SK-N-SH treated with all-trans-retinoic acid at 6 μM for 48 hours (cell line): ENCODE measurements around the gene MYT1.
"Not testable (repeated sequence)": the region's sequence is repeated elsewhere in the genome, so short reads cannot be mapped to it uniquely, and the experiment has no call there.

Experiments
- ATAC-seq: fragments of 200-7000 bp; cut with Tn5 transposase; 3 replicates; pipeline ENCODE4 v1.9.1; 2020; ENCODE audit warnings: mild to moderate bottlenecking, moderate library complexity
- ARNTL ChIP-seq: fragments of 450-650 bp; formaldehyde crosslinking; IDR thresholded peaks from 2 replicates; pipeline ENCODE4 v1.5.0; 2020; ENCODE audit warnings: low read depth, mild to moderate bottlenecking, moderate library complexity, borderline replicate concordance
- BACH2 ChIP-seq: fragments of 250-450 bp; sonication (Bioruptor Pico); IDR thresholded peaks from 2 replicates; pipeline ENCODE4 v1.9.0; 2021; ENCODE audit warnings: mild to moderate bottlenecking, borderline replicate concordance
- CREB5 ChIP-seq: fragments of 250-450 bp; sonication (Bioruptor Pico); IDR thresholded peaks from 2 replicates; pipeline ENCODE4 v1.5.1; 2020; ENCODE audit warnings: low read depth, mild to moderate bottlenecking, moderate library complexity
- CSDC2 ChIP-seq: fragments of 250-450 bp; sonication (Bioruptor Pico); IDR thresholded peaks from 2 replicates; pipeline ENCODE4 v1.5.0; 2020; ENCODE audit warnings: mild to moderate bottlenecking, moderate library complexity
- ESRRG ChIP-seq: fragments of 250-450 bp; sonication (Bioruptor Pico); IDR thresholded peaks from 2 replicates; pipeline ENCODE4 v1.6.1; 2021; ENCODE audit warnings: mild to moderate bottlenecking
- GLIS3 ChIP-seq: fragments of 250-450 bp; sonication (Bioruptor Pico); IDR thresholded peaks from 2 replicates; pipeline ENCODE4 v1.5.0; 2020; ENCODE audit warnings: mild to moderate bottlenecking, moderate library complexity
- ISL1 ChIP-seq: fragments of 250-450 bp; sonication (Bioruptor Pico); IDR thresholded peaks from 2 replicates; pipeline ENCODE4 v2.1.2; 2022; ENCODE audit warnings: mild to moderate bottlenecking, moderate library complexity
- OSR1 ChIP-seq: fragments of 250-450 bp; sonication (Bioruptor Pico); IDR thresholded peaks from 2 replicates; pipeline ENCODE4 v1.8.0; 2022; ENCODE audit warnings: moderate library complexity, mild to moderate bottlenecking, inconsistent platforms
- PPARA ChIP-seq: fragments of 250-450 bp; sonication (Bioruptor Pico); IDR thresholded peaks from 2 replicates; pipeline ENCODE4 v1.5.0; 2020; ENCODE audit warnings: mild to moderate bottlenecking, borderline replicate concordance
- RARB ChIP-seq: fragments of 250-450 bp; sonication (Bioruptor Pico); IDR thresholded peaks from 2 replicates; pipeline ENCODE4 v1.8.0; 2021; ENCODE audit warnings: mild to moderate bottlenecking, moderate library complexity
- SNAI2 ChIP-seq: fragments of 250-450 bp; sonication (Bioruptor Pico); IDR thresholded peaks from 2 replicates; pipeline ENCODE4 v1.5.0; 2020; ENCODE audit warnings: mild to moderate bottlenecking, moderate library complexity
- TCF4 ChIP-seq: fragments of 250-450 bp; sonication (Bioruptor Pico); IDR thresholded peaks from 2 replicates; pipeline ENCODE4 v1.8.0; 2021; ENCODE audit warnings: mild to moderate bottlenecking, moderate library complexity, borderline replicate concordance
- TOX ChIP-seq: fragments of 250-450 bp; sonication (Bioruptor Pico); IDR thresholded peaks from 2 replicates; pipeline ENCODE4 v1.8.0; 2021; ENCODE audit warnings: mild to moderate bottlenecking, moderate library complexity, borderline replicate concordance
- ZC3H10 ChIP-seq: fragments of 250-450 bp; sonication (Bioruptor Pico); IDR thresholded peaks from 2 replicates; pipeline ENCODE4 v1.5.1; 2021; ENCODE audit warnings: mild to moderate bottlenecking, moderate library complexity
- ZFP3 ChIP-seq: fragments of 250-450 bp; sonication (Bioruptor Pico); IDR thresholded peaks from 2 replicates; pipeline ENCODE4 v1.5.0; 2020; ENCODE audit warnings: mild to moderate bottlenecking, moderate library complexity
- ZFP30 ChIP-seq: fragments of 450-650 bp; formaldehyde crosslinking; IDR thresholded peaks from 2 replicates; pipeline ENCODE4 v1.5.0; 2022; ENCODE audit warnings: mild to moderate bottlenecking, moderate library complexity
- ZNF565 ChIP-seq: fragments of 450-650 bp; formaldehyde crosslinking; conservative IDR thresholded peaks from 2 replicates; pipeline ENCODE4 v1.5.0; 2020; ENCODE audit warnings: low read depth, mild to moderate bottlenecking, moderate library complexity
- ZNF8 ChIP-seq: fragments of 450-650 bp; formaldehyde crosslinking; IDR thresholded peaks from 2 replicates; pipeline ENCODE4 v1.5.0; 2020; ENCODE audit warnings: mild to moderate bottlenecking, moderate library complexity
- TF ChIP-seq, protein P1 (sequence below): fragments of 250-450 bp; sonication (Bioruptor Pico); IDR thresholded peaks from 2 replicates; pipeline ENCODE4 v1.5.0; 2020; ENCODE audit warnings: mild to moderate bottlenecking, moderate library complexity
- TF ChIP-seq, protein P2 (sequence below): fragments of 250-450 bp; sonication (Bioruptor Pico); IDR thresholded peaks from 2 replicates; pipeline ENCODE4 v1.8.0; 2020; ENCODE audit warnings: mild to moderate bottlenecking, moderate library complexity, borderline replicate concordance
- TF ChIP-seq, protein P3 (sequence below): fragments of 250-450 bp; sonication (Bioruptor Pico); IDR thresholded peaks from 2 replicates; pipeline ENCODE4 v1.5.1; 2021; ENCODE audit warnings: mild to moderate bottlenecking, moderate library complexity

The MYT1 gene

DNA sequence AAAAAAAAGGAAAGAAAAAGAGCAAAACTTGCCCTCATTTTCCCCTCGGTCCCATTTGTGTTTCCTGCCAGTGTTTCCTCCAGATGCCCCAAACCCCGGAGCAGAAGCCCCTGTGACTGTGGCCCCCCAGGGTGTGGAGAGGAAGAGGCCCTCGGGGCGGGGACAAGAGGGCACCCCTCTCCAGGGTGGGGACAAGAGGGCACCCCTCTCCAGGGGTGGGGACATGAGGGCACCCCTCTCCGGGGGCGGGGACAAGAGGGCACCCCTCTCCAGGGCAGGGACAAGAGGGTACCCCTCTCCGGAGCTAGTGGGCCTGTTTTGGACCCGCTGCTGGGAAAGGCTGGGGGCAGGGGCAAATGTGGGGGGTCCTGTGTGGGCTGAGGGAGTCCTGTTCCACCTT, 13.1 kb downstream of the MYT1 start:
- ATAC-seq: no peak
- TF ChIP-seq CSDC2 (CRISPR knock-in tag): no peak
- TF ChIP-seq, protein P1, sequence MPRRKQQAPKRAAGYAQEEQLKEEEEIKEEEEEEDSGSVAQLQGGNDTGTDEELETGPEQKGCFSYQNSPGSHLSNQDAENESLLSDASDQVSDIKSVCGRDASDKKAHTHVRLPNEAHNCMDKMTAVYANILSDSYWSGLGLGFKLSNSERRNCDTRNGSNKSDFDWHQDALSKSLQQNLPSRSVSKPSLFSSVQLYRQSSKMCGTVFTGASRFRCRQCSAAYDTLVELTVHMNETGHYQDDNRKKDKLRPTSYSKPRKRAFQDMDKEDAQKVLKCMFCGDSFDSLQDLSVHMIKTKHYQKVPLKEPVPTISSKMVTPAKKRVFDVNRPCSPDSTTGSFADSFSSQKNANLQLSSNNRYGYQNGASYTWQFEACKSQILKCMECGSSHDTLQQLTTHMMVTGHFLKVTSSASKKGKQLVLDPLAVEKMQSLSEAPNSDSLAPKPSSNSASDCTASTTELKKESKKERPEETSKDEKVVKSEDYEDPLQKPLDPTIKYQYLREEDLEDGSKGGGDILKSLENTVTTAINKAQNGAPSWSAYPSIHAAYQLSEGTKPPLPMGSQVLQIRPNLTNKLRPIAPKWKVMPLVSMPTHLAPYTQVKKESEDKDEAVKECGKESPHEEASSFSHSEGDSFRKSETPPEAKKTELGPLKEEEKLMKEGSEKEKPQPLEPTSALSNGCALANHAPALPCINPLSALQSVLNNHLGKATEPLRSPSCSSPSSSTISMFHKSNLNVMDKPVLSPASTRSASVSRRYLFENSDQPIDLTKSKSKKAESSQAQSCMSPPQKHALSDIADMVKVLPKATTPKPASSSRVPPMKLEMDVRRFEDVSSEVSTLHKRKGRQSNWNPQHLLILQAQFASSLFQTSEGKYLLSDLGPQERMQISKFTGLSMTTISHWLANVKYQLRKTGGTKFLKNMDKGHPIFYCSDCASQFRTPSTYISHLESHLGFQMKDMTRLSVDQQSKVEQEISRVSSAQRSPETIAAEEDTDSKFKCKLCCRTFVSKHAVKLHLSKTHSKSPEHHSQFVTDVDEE (CRISPR knock-in tag): no peak
- no peak for TF ChIP-seq SNAI2
- no peak for TF ChIP-seq TCF4
- TF ChIP-seq ISL1 (CRISPR knock-in tag): no peak
- no peak for TF ChIP-seq ZNF8 (CRISPR knock-in tag)
- TF ChIP-seq, protein P2, sequence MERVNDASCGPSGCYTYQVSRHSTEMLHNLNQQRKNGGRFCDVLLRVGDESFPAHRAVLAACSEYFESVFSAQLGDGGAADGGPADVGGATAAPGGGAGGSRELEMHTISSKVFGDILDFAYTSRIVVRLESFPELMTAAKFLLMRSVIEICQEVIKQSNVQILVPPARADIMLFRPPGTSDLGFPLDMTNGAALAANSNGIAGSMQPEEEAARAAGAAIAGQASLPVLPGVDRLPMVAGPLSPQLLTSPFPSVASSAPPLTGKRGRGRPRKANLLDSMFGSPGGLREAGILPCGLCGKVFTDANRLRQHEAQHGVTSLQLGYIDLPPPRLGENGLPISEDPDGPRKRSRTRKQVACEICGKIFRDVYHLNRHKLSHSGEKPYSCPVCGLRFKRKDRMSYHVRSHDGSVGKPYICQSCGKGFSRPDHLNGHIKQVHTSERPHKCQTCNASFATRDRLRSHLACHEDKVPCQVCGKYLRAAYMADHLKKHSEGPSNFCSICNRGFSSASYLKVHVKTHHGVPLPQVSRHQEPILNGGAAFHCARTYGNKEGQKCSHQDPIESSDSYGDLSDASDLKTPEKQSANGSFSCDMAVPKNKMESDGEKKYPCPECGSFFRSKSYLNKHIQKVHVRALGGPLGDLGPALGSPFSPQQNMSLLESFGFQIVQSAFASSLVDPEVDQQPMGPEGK (CRISPR knock-in tag): no peak
- no peak for TF ChIP-seq BACH2
- no peak for TF ChIP-seq OSR1
- TF ChIP-seq TOX: no peak
- TF ChIP-seq RARB (CRISPR knock-in tag): no peak
- TF ChIP-seq GLIS3 (CRISPR knock-in tag): no peak
- no peak for TF ChIP-seq ZNF565 (CRISPR knock-in tag)
- TF ChIP-seq CREB5 (CRISPR knock-in tag): no peak

DNA sequence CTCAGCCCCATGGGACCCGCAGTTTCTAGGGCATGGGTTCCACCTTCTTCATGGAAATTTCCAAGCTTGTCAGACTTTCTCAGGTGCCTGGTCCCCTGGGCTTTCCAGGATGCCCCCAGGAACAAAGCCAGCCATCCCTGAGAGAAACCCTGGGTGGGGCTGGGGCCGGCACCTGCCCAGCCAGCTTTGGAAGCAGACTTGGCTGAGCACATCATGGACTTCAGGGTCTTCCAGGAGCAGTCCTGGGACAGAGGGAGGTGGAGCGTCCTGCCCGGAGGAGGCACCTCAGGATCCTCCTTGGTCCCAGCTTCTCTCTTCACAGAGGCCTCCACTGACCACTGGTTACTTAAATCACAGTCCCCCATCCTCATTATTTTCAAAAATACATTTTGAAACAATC, 13.5 kb downstream of the MYT1 start:
- ATAC-seq: no peak
- TF ChIP-seq ZFP3: no peak
- TF ChIP-seq ZFP30 (CRISPR knock-in tag): no peak
- TF ChIP-seq GLIS3 (CRISPR knock-in tag): no peak
- TF ChIP-seq, protein P3, sequence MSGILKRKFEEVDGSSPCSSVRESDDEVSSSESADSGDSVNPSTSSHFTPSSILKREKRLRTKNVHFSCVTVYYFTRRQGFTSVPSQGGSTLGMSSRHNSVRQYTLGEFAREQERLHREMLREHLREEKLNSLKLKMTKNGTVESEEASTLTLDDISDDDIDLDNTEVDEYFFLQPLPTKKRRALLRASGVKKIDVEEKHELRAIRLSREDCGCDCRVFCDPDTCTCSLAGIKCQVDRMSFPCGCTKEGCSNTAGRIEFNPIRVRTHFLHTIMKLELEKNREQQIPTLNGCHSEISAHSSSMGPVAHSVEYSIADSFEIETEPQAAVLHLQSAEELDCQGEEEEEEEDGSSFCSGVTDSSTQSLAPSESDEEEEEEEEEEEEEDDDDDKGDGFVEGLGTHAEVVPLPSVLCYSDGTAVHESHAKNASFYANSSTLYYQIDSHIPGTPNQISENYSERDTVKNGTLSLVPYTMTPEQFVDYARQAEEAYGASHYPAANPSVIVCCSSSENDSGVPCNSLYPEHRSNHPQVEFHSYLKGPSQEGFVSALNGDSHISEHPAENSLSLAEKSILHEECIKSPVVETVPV (CRISPR knock-in tag): no peak
- no peak for TF ChIP-seq ZNF565 (CRISPR knock-in tag)
- no peak for TF ChIP-seq CSDC2 (CRISPR knock-in tag)
- TF ChIP-seq, protein P1 (CRISPR knock-in tag): no peak
- TF ChIP-seq ZC3H10 (CRISPR knock-in tag): no peak

GRCh38 chr20:64178925-64179324, 14.7 kb downstream of the MYT1 start:
- ATAC-seq: not testable (repeated sequence)

GRCh38 chr20:64179805-64180204, 15.6 kb downstream of the MYT1 start:
- TF ChIP-seq, protein P1 (CRISPR knock-in tag): no peak
- TF ChIP-seq ESRRG: no peak
- no peak for TF ChIP-seq ZNF8 (CRISPR knock-in tag)
- no peak for TF ChIP-seq PPARA (CRISPR knock-in tag)
- no peak for TF ChIP-seq ARNTL (CRISPR knock-in tag)
- no peak for TF ChIP-seq ZC3H10 (CRISPR knock-in tag)
- TF ChIP-seq RARB (CRISPR knock-in tag): no peak
- no peak for ATAC-seq
